HAP-1 (cell line): Measurements from ENCODE around the gene DPP3.
"Not testable (repeated sequence)": the region's sequence is repeated elsewhere in the genome, so short reads cannot be mapped to it uniquely, and the experiment has no call there.

ENCODE experiments used
- DNase-seq, 2 experiments: peaks; one replicate each; pipeline ENCODE4 v3.0.0-alpha.2; 2016 to 2020; ENCODE audit warnings: low spot score in 2 of 2
- H3K27me3 ChIP-seq: fragments of 250-450 bp; sonication (Bioruptor Pico); 2 replicates; pipeline ENCODE4 v1.5.1; 2020; ENCODE audit warnings: low read depth, mild to moderate bottlenecking, moderate library complexity
- H3K36me3 ChIP-seq: fragments of 250-450 bp; sonication (Bioruptor Pico); replicated peaks from 2 replicates; pipeline ENCODE4 v1.5.1; 2020; ENCODE audit warnings: mild to moderate bottlenecking
- H3K4me1 ChIP-seq: fragments of 250-450 bp; sonication (Bioruptor Pico); 2 replicates; pipeline ENCODE4 v1.5.1; 2020; ENCODE audit warnings: mild to moderate bottlenecking
- H3K4me3 ChIP-seq: fragments of 250-450 bp; sonication (Bioruptor Pico); 2 replicates; pipeline ENCODE4 v1.5.1; 2020; ENCODE audit warnings: mild to moderate bottlenecking, moderate library complexity
- H3K9me3 ChIP-seq: fragments of 250-450 bp; sonication (Bioruptor Pico); 2 replicates; pipeline ENCODE4 v1.5.1; 2020; ENCODE audit warnings: mild to moderate bottlenecking, moderate library complexity
- in situ Hi-C: fragments of 300-500 bp; cut with MboI; formaldehyde crosslinking; loops from 3 replicates; pipeline ENCODE4 v1.14.3; 2020; ENCODE audit warnings: low sequenced_read_pairs, inconsistent platforms, mixed read lengths

The DPP3 gene

DNA sequence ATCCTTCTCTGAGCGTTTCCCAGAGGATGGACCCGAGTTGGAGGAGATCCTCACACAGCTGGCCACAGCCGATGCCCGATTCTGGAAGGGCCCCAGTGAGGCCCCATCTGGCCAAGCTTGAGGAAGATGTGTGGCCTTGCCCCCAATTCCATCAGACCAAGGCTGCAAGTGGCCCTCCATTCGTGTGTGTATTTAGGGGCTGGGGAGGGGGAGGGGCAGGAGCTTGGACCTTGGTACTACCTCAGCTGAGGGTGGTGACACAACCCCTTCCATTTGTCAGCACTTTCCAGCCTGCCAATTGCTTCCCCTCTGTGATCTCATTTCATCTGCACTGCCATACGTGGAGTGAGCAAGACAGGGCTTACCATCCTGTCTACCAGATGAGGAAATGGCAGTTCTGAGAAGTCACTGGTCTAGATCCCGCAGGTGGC, 28.9 kb downstream of the DPP3 start:
- in situ Hi-C loops, result no loop called here
- H3K36me3 ChIP-seq, result peaks cover 4% of the 10 kb centered on the region; the same call in 1 of the 2 replicates
- DNase-seq, result no peak
- no peaks in the 10 kb centered on the region for H3K27me3 ChIP-seq
- H3K9me3 ChIP-seq, result no peaks in the 10 kb centered on the region
- H3K4me1 ChIP-seq, result peaks cover 4% of the 10 kb centered on the region
- H3K4me3 ChIP-seq, result no peak overlapping the region

DNA sequence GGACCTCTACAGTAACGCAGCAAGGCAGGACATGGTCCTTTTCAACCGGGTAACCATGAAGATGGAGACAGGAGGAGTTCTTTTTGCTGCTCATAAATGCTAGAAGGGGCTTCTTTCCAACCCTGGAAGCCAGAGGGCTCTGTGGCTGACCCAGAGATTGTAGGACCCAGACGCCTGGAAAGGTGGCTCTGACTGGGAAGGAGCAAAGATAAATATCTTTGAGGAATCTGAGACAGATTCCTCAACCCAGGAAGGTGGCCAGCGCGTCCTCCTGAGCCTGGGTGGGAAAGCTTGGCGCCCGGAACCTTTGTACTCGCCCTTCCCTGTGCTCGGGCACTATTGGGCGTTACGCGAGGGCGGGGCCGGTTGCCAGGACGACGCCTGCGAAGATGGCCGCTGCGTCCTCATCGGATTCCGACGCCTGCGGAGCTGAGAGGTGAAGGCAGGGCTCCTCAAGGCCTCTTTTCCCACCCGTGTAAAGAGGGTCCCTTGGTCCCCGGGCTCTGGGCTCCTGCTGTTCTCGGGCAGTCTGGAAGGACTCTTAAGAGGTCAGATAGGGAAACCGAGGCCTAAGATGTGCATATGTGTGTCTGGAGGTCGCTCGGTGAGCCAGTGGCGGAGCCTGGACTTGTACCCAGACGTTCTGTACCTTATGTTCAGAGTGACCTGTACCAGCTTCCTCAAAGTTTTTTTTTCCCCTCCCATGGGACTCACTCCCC, 30.2 kb downstream of the DPP3 start, which contains the start of gene BBS1:
Gene BBS1 (plus strand): TSS at position 365 of the 719 bp plus-strand sequence. CDS start 25 bp downstream, at position 390.
- H3K9me3 ChIP-seq, result no peaks in the 10 kb centered on the region
- peaks cover 4% of the 10 kb centered on the region for H3K4me1 ChIP-seq
- peak within 1 kb of the TSS; percentile 63 for H3K4me3 ChIP-seq
- peak; percentile 63 to 94 for DNase-seq
- no peaks in the 10 kb centered on the region for H3K27me3 ChIP-seq
- in situ Hi-C loops, result no loop called here
- H3K36me3 ChIP-seq, result peaks cover 4% of the 10 kb centered on the region; the same call in 1 of the 2 replicates

GRCh38 chr11:66510990-66511339, 30.7 kb downstream of the DPP3 start:
- in situ Hi-C loops, result no loop called here
- H3K4me1 ChIP-seq, result peaks cover 4% of the 10 kb centered on the region
- H3K27me3 ChIP-seq, result no peaks in the 10 kb centered on the region
- H3K4me3 ChIP-seq, result peak overlapping the region; percentile 63
- no peaks in the 10 kb centered on the region for H3K9me3 ChIP-seq
- peaks cover 8% of the 10 kb centered on the region; the same call in 1 of the 2 replicates for H3K36me3 ChIP-seq
- DNase-seq, result no peak

DNA sequence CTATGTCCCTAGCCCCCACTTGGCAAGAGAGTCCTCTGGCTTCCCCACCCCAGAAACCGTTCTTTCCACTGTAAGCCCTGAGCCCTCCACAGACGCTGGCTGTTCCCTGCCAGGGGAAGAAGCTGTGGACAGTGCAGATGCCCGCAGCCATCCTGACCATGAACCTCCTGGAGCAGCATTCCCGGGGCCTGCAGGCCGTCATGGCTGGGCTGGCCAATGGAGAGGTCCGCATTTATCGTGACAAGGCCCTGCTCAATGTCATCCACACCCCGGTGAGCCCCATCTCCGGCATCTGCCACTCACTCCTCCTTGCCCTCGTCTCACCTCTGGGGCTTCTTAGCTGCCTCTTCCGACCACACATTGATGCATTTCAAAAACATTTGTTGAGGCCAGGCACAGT, 43.4 kb downstream of the DPP3 start:
- Histone ChIP-seq H3K4me3 (no peak overlapping the region), H3K4me1 (no peaks in the 10 kb centered on the region), H3K36me3 (peaks cover 36% of the 10 kb centered on the region), H3K27me3 (no peaks in the 10 kb centered on the region), H3K9me3 (no peaks in the 10 kb centered on the region)
- in situ Hi-C loops, result no loop called here
- no peak for DNase-seq

DNA sequence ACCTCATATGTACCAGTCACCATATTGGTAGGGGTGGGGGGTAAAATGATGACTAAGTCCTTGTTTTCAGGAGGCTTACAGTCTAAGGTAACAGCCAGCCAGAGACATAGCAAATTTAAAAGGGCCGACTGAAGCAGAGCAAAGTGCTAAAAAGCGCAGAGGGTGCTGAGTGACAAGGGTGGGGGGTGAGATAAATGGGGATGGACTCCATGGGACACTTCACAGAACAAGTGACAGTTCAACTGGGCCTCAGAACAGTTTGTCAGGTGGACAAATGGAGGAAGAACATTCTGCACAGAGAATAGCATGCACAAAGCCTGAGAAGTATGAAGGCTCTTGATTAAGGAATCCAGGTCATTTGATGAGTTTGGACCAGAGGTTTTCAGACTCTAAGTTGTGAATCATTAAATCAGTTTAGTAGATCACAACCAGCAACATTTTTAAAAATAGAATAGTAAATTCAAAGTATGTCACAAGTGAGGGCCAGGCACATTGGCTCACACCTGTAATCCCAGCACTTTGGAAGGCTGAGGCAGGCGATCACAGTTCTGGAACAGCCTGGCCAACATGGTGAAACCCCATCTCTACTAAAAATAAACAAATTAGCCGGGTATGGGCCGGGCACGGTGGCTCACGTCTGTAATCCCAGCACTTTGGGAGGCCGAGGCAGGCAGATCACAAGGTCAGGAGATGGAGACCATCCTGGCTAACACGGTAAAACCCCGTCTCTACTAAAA, 44.2 kb downstream of the DPP3 start:
- in situ Hi-C loops, result no loop called here
- H3K9me3 ChIP-seq, result no peaks in the 10 kb centered on the region
- peaks cover 36% of the 10 kb centered on the region for H3K36me3 ChIP-seq
- no peaks in the 10 kb centered on the region for H3K27me3 ChIP-seq
- no peaks in the 10 kb centered on the region for H3K4me1 ChIP-seq
- no peak overlapping the region for H3K4me3 ChIP-seq
- DNase-seq, result no peak

DNA sequence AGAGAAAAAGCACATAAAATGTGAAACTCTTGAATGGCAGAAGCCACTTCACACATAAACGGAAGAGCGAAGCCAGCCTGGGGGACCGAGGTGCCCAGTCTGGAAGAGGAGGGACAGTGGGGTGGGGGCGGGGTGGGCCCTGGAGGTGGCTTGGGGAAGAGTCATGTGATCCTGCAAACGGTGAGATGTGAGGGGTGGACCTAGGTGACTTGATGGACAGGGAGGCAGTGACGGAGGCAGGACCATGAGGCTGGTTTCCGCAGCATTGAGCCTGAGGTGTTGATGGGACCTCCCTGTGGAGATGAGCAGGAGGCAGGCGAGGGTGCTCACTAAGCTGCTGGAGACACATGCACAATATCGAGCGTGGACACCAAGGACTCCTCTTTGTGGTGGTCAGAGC, 48.8 kb downstream of the DPP3 start:
- no peaks in the 10 kb centered on the region for H3K4me1 ChIP-seq
- no peak overlapping the region for H3K4me3 ChIP-seq
- DNase-seq, result no peak
- no peaks in the 10 kb centered on the region for H3K27me3 ChIP-seq
- H3K36me3 ChIP-seq, result peaks cover 5% of the 10 kb centered on the region; the same call in 1 of the 2 replicates
- in situ Hi-C loops, result no loop called here
- no peaks in the 10 kb centered on the region for H3K9me3 ChIP-seq

GRCh38 chr11:66529655-66530054, 49.4 kb downstream of the DPP3 start:
- DNase-seq, result no peak
- H3K27me3 ChIP-seq, result no peaks in the 10 kb centered on the region
- H3K36me3 ChIP-seq, result peaks cover 5% of the 10 kb centered on the region; the same call in 1 of the 2 replicates
- no peaks in the 10 kb centered on the region for H3K4me1 ChIP-seq
- no peak overlapping the region for H3K4me3 ChIP-seq
- in situ Hi-C loops, result no loop called here
- H3K9me3 ChIP-seq, result no peaks in the 10 kb centered on the region

GRCh38 chr11:66530927-66531709, 50.9 kb downstream of the DPP3 start:
- no peaks in the 10 kb centered on the region for H3K9me3 ChIP-seq
- H3K27me3 ChIP-seq, result no peaks in the 10 kb centered on the region
- no peak overlapping the region for H3K4me3 ChIP-seq
- H3K4me1 ChIP-seq, result no peaks in the 10 kb centered on the region
- in situ Hi-C loops, result no loop called here
- DNase-seq, result no peak
- H3K36me3 ChIP-seq, result peaks cover 5% of the 10 kb centered on the region; the same call in 1 of the 2 replicates

- no peaks in the 10 kb centered on the region for H3K9me3 ChIP-seq
- peaks cover 5% of the 10 kb centered on the region; the same call in 1 of the 2 replicates for H3K36me3 ChIP-seq
- no peak for DNase-seq
- H3K4me3 ChIP-seq, result no peak overlapping the region
- no peaks in the 10 kb centered on the region for H3K4me1 ChIP-seq
- no peaks in the 10 kb centered on the region for H3K27me3 ChIP-seq
- in situ Hi-C loops, result no loop called here
These were observed 51.6 kb downstream of the DPP3 start for GRCh38 chr11:66531841-66532240.

GRCh38 chr11:66532784-66533183, 52.5 kb downstream of the DPP3 start:
- Histone ChIP-seq H3K4me1 (no peaks in the 10 kb centered on the region), H3K27me3 (no peaks in the 10 kb centered on the region), H3K9me3 (no peaks in the 10 kb centered on the region), H3K36me3 (peaks cover 5% of the 10 kb centered on the region; the same call in 1 of the 2 replicates), H3K4me3 (no peak overlapping the region)
- DNase-seq, result no peak
- in situ Hi-C loops, result no loop called here

- Histone ChIP-seq H3K9me3 (no peaks in the 10 kb centered on the region), H3K4me1 (peaks cover 6% of the 10 kb centered on the region), H3K27me3 (no peaks in the 10 kb centered on the region), H3K36me3 (peaks cover 16% of the 10 kb centered on the region), H3K4me3 (no peak overlapping the region)
- DNase-seq, result no peak
- in situ Hi-C loops, result no loop called here
These were observed 59.1 kb downstream of the DPP3 start for GRCh38 chr11:66539170-66539869.

- no peaks in the 10 kb centered on the region for H3K27me3 ChIP-seq
- no peak overlapping the region for H3K4me3 ChIP-seq
- no peak for DNase-seq
- H3K9me3 ChIP-seq, result no peaks in the 10 kb centered on the region
- peaks cover 12% of the 10 kb centered on the region for H3K4me1 ChIP-seq
- in situ Hi-C loops, result no loop called here
- peaks cover 16% of the 10 kb centered on the region for H3K36me3 ChIP-seq
These were observed 59.6 kb downstream of the DPP3 start for GRCh38 chr11:66539870-66540213.

- H3K4me3 ChIP-seq, in situ Hi-C loops, H3K27me3 ChIP-seq, H3K9me3 ChIP-seq, DNase-seq: not testable (repeated sequence)
- H3K36me3 ChIP-seq, result peaks cover 16% of the 10 kb centered on the region
- peaks cover 12% of the 10 kb centered on the region for H3K4me1 ChIP-seq
These were observed 60.4 kb downstream of the DPP3 start for GRCh38 chr11:66540598-66540997.
